Activated CD8-positive, alpha-beta memory T cell treated with anti-CD3 and anti-CD28 coated beads for 36 hours (primary cell): Measurements from ENCODE around the gene ADGRD1. TPM values are rescaled to one million over a fixed set of nuclear protein-coding genes. Genes with fewer than 3 reads are reported as not detected.

Experiments
- CTCF ChIA-PET: fragments of 350-600 bp; sonication (Branson Sonifier 250); formaldehyde crosslinking; loops from one replicate; lab custom pipeline; 2021; ENCODE audit warnings: antibody characterized with exemption; lab: Charles Lee
- POLR2A ChIA-PET: fragments of 350-600 bp; sonication (Branson Sonifier 250); formaldehyde crosslinking; loops from one replicate; lab custom pipeline; 2021; ENCODE audit warnings: antibody characterized with exemption; lab: Charles Lee
- total RNA-seq, 2 experiments: library from RNA; stranded (reverse); gene quantifications; one replicate each; pipeline ENCODE4 v1.2.3, GENCODE V29; 2021

The ADGRD1 gene
- total RNA-seq, 2 experiments from 2014 or later, result 0.57 to 0.78 TPM

DNA sequence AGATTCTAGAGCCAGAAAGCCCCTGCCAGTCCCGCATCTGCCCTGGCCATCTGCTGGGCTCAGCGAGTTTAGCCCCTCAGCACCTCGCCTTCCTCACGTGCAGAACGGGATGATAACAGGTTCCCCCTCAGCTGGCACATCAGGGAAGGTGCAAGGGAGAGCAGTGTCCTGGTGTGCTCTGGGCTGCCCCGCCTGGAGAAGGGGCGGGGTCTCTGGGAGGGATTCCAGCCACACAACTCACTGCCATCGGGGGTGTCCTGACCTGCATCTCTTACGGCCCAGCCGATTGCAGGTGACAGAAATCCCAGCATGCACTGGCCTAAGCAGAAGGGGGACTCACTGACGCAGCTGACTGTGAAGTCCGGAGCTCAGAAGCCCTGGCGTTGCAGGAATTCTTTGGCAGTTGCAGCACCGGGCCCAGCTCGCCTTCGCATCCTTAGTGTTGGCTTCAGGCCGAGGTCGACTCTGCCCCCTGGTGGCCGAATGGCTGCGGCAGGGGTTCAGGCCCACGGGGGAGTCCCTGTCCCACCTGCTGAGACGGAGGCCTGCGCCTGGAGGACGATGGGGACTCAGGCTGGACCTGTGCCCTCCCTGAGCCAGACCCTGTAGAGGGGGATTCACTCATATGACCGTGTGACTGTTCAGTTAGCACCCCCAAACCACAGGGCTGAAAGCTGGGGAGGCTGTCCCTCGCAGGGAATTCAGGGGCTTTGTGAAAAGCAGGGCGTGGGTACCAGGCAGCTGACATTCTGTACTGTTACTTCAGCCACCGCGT lies 178.6 kb downstream of the ADGRD1 start:
- ChIA-PET POLR2A (no interaction called here), CTCF (interaction anchor here (0.9 to 6.4 kb wide), 10 partner anchors 8 to 305 kb away, joined by 3 to 73 read pairs (median 4); no protein-coding TSS in a partner anchor)

- ChIA-PET POLR2A (no interaction called here), CTCF (interaction anchor here (1.0 to 6.4 kb wide), 8 partner anchors 9 to 306 kb away, joined by 3 to 73 read pairs (median 5); no protein-coding TSS in a partner anchor)
Observed at GRCh38 chr12:131133015-131133905, 179.6 kb downstream of the ADGRD1 start.

GRCh38 chr12:131133994-131134393 lies 180.3 kb downstream of the ADGRD1 start:
- CTCF ChIA-PET, result interaction anchor here (6.4 kb wide), 1 partner anchor 29 kb away, joined by 73 read pairs; no protein-coding TSS in a partner anchor
- POLR2A ChIA-PET, result no interaction called here

GRCh38 chr12:131134523-131135310 lies 181.0 kb downstream of the ADGRD1 start:
- ChIA-PET POLR2A (no interaction called here), CTCF (interaction anchor here (6.4 kb wide), 1 partner anchor 30 kb away, joined by 73 read pairs; no protein-coding TSS in a partner anchor)

- CTCF ChIA-PET, result interaction anchor here (6.4 kb wide), 1 partner anchor 30 kb away, joined by 73 read pairs; no protein-coding TSS in a partner anchor
Observed at GRCh38 chr12:131135311-131135785, 181.6 kb downstream of the ADGRD1 start.

DNA sequence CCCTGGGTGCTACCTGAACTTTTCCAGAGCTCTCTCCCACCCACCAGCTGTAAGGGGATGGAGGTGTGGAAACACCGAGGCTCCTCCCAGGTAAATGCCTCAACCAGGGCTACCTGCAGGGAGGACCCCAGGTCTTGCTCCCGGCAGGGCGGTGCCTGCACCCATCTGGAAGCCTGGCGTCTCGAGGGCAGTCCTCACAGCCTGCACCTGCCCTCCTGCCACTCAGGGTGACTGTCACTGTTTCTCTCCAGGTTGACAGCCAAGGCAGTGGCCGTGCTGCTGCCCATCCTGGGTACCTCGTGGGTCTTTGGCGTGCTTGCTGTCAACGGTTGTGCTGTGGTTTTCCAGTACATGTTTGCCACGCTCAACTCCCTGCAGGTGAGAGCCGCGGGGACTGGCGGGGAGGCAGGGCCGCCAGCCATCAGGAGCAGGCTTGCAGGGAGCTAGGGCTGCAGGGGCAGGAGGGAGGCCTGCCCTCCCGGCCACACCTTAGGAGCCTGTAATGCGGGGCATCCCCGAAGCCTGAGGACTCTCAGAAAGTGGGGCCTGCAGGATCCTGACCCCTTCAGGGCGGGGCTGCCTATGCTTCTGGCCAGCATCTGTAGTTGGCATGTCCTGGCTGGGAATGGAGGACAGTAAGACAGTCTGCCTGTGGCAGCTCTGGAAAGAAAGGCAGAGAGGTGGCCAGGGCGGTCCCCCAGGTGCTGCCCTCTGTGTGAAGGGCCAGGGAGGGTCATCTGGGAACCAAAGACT lies 182.3 kb downstream of the ADGRD1 start:
- ChIA-PET POLR2A (no interaction called here), CTCF (interaction anchor here (6.4 kb wide), 1 partner anchor 31 kb away, joined by 73 read pairs; no protein-coding TSS in a partner anchor)

More at GRCh38 chr12:131135311-131135785, 181.6 kb downstream of the ADGRD1 start:
- POLR2A ChIA-PET, result no interaction called here

DNA sequence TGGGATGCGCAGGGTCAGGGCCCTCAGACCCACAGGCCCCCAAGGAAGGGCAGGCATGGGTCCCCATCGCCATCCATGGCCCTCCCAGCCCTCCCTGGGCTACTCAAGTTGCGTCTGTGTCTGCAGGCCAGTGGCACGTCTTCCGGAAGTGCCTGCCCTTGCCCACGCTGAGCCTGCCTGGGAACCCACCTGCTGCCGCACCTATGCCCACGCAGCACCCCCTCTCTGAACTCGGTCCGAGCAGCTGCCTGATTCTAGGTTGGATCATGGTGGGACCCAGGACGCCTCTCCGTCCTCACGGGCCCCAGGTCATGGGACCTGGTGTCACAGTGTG lies 182.8 kb downstream of the ADGRD1 start:
- POLR2A ChIA-PET, result no interaction called here
- CTCF ChIA-PET, result interaction anchor here (6.4 kb wide), 1 partner anchor 31 kb away, joined by 73 read pairs; no protein-coding TSS in a partner anchor

DNA sequence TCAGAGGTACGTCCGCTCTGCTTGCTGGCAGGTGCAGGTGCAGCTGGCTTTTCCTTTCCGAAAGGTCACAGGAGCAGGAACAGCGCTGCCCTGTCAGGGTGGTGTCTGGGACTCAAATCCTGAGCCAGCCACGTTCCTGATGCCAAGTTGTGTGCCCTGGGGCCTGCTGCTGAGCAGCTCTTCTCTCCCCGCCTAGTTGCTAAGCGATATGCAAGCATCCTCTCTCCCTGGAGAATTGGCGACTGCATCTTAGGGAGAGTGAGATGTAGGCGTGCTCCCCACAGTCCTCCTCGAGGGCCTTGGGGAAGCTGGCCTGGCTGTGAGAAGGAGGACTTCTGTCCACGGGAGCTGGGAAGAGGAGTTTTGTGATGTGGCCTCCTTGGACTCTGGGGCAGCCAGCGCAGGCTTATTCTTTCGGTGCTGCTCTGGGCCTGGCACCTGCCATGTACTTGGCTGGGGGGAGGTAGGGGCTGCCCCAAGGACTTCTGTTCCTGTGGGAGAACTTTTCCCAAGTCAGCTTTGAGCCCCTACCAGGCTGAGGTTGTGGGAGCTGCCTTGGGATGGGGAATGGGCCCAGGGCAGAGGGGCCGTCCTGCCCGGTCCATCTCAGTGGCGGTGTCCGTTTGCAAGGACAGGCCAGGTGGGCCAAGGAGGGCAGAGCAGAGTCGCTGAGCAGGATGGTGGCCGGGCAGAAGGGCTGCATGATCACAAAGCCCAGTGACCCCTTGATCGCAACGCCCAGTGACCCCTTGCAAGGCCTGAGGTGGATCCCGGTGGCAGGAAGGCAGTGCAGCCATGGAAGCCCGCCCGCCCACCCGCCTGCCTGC lies 183.5 kb downstream of the ADGRD1 start:
- POLR2A ChIA-PET, result no interaction called here

DNA sequence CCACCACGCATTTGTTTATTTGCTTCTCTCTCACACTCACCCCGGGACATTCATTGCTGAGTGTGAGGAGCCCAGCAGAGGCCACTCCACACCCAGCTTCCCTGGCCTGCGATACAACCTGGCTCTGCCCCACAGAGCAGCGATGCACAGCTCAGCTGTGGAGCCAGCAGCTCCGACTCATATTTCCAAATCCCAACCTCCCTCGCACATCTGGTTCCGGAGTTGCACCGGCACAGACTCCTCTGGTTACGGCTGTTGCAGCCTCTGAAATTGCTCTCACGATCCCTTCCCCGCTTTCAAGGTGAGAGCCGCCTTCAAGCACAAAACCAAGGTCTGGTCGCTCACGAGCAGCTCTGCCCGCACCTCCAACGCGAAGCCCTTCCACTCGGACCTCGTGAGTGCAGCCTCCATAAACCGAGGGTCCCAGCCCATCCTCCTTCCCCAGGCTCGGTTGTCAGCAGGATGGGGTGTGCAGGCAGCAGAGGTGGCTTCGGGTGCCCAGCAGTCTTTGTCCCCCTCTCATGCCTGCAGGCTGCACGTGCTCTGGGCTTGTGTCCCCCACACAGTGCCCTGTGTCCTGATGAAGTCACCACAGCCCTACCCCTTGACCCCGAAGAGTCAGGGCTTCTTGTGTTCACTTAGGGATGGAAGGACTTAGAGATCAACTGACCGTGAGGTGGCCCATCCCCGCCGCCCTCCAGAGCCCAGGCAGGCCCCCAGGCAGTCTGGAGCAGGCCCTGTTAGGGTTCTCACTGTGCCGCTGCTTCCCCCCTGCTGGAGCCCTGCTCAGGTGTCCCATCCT lies 184.3 kb downstream of the ADGRD1 start:
- CTCF ChIA-PET, result no interaction called here
- POLR2A ChIA-PET, result no interaction called here

More for the DNA sequence above, 183.5 kb downstream of the ADGRD1 start:
- CTCF ChIA-PET, result no interaction called here

DNA sequence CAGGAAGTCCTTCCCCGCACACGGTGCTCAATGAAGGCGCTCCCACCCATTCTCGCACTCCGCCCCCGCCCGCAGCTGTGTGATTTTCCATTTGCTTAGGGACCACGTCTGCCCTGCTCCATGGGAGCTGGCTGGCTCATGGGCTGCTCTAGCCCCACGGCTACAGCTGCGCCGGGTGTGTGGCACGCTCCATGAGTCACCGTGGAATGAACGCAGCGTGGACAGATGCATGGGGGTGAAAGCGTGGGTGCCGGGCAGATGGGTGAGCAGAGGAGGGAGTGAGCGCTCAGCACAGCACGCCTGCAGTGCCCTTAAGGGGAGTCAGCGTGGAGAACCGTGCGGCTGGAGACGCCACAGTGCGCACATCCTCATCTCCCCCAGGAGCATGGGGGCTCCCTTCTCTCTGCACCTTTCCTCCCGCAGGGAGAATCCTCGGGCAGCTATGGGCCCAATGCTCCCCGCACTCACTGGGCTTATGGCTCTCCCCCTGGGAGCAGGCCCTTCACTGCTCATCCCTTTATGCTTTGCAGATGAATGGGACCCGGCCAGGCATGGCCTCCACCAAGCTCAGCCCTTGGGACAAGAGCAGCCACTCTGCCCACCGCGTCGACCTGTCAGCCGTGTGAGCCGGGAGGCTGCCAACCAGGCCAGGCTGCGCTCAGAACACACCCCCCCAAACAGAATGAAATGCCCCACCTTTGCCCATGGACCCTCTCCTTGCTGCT lies 185.1 kb downstream of the ADGRD1 start:
- ChIA-PET CTCF (no interaction called here), POLR2A (no interaction called here)

DNA sequence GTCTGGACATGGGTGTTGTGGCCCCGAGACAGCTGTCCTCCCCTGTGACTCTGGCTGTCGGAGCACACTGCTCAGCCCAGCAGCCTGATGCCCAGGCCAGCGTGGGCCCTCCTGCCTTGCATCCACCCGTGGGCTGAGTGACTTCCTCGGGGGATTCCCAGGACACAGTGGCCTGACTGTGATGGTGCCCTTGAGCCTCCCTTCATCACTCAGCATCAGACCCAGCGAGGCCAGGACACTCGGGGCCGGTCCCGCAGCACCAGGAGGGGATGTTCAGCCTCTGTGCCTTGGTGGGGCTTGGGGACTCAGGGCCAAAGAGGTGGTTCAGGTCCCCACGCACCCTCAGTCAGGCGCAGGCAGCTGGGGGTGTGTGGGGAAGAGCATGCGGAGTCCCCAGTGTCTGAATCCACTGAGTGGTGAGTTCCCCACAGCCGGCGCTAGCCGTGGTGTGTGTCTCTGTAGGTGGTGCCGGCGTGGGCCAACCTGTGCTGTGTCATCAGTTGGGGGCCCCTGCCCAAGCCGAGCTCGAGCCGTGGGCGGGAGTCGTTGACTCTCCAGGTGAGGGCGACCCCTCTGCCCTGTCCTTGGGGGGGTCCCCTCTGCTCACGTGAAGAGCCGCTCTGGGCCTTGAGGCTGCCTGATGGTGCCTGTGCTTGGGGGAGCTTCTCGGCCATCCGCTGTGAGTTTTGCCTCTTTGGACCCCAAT lies 185.8 kb downstream of the ADGRD1 start:
- POLR2A ChIA-PET, result no interaction called here
- CTCF ChIA-PET, result no interaction called here

DNA sequence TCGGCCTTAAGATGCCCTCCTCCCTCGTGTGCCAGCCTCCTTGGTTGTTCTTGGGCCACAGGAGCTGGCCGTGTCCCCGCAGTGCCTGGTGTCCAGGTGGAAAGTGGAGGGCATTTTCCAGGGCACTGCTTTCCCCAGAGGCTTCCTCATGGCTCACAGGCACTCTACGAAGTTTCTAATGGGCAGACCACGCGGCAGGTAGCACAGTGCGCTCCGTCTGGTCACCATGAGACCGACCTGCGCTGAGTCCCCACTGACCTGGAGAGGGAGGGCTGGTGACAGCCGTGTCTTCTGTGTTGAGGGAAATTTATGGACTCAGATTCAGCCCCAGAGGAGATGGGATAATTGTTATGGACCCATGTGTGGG lies 186.3 kb downstream of the ADGRD1 start:
- CTCF ChIA-PET, result no interaction called here
- POLR2A ChIA-PET, result no interaction called here

DNA sequence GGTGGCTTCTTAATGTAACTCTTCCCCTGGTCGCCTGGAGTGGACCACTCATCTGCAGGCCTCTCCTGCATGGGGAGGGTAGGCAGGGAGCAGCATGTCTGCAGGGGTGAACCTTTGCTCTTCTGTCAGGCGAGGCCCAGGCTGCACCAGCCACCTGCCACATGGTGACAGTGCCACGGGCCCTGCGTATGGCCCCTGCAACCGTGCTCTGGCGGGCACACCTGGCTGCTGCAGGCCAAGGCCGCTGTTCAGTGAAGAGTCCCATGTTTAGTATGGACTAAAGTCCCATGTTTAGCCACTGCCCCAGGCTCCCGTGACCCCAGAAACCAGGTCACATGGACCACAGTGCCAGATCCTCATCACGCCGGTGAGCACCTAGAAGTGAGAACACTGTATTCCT lies 187.0 kb downstream of the ADGRD1 start:
- ChIA-PET CTCF (no interaction called here), POLR2A (no interaction called here)

GRCh38 chr12:131141514-131141913 lies 187.8 kb downstream of the ADGRD1 start:
- ChIA-PET POLR2A (no interaction called here), CTCF (no interaction called here)

- POLR2A ChIA-PET, result no interaction called here
- CTCF ChIA-PET, result no interaction called here
Observed at GRCh38 chr12:131142891-131143657, 189.4 kb downstream of the ADGRD1 start.
